ENCODE results near the gene ATP11A. TPM values are rescaled to one million over a fixed set of nuclear protein-coding genes. Genes with fewer than 3 reads are reported as not detected.

ATP11A gene
- total RNA-seq, 1 experiment from 2014 or later: 5.9 TPM

DNA sequence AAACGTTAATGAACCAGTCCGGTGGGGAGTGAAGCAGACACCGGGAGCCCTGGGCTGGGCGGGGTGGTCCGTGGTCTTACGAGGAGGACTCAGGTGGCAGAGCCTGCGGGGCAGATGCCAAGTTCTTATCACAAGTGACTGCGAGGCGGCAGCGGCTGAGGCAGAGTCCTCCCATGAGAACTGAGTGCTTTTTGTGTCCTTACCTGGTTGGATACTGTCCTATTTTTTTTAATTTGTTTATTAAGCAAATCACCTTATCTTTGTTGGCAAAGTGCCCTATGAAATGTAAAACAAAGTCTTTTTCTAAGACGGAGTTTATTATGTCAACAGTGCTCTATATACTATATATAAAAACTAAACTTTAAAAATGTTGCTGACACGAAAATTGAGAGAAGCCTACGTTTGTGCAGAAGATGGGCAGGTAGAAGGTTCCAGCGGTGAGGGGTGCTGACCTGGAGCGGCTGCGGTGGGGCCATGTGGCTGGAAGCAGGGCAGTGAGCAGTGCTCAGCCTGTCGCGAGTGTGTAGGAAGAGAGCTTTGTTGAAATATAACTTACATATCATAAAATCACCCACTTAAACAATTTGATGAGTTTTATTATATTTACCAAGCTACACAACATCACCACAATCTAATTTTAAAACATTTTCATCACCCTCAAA lies 82.2 kb downstream of the ATP11A start:
- DNase-seq (ENCODE audit: extremely low read depth, low read depth): no peak

DNA sequence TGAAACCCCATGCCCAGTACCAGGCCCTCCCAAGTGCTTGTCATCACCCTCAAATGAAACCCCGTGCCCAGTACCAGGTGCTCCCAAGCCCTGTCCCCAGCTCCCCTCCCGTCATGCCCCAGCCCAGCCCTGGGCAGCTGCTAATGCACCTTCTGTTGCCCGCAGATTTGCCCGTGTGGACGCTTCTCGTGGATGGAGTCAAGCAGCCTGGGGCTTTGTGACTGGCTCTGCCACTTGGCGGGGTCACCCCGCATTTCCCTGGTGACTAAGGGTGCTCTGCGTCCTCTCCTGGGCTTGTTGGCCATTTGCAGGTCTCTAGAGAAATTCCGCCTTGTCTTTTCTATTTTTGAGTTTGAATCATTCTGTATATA lies 82.7 kb downstream of the ATP11A start:
- DNase-seq (ENCODE audit: extremely low read depth, low read depth): no peak

GRCh38 chr13:112772929-112773328 lies 83.1 kb downstream of the ATP11A start:
- no peak for DNase-seq (ENCODE audit: extremely low read depth, low read depth)

DNA sequence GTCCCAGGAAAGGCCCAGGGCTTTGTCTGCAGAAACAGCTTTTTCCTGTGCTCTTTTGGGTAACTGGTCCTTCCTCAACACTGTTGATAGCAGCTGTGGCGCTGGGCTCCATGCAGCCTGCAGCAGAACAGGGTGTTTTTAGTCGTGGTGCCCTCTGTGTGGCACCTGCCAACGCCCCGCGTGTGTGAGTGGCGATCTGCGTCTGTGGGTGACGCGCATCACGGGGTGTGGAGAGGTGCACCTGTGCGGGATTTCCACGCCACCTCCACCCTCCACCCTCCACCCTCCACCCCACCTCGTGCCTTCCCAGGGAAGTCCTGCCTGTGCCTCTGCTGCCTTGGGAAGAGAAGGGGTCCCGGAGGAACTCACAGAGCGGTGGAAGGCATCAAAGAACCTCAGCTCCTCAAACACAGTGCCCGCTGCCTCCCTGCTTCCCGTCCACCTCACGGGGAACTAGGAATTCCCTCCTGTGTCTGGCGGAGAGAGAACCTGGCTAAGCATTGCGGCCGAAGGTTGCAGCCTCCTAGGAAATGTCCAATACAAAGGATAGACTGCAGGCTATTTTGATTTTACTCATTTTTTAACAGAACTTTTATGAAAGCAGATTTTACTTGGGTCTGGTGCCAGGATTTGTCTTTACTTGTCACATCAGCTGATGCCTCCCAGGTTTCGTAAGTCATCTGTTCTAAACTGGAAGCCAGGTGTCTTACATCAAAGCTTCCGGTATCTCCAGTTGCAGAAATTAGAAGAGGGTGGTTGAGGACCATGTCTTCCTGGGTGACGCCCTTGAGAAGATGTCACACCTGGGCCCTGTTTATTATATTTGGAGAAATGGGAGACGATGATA lies 84.0 kb downstream of the ATP11A start:
- no peak for DNase-seq (ENCODE audit: extremely low read depth, low read depth)

DNA sequence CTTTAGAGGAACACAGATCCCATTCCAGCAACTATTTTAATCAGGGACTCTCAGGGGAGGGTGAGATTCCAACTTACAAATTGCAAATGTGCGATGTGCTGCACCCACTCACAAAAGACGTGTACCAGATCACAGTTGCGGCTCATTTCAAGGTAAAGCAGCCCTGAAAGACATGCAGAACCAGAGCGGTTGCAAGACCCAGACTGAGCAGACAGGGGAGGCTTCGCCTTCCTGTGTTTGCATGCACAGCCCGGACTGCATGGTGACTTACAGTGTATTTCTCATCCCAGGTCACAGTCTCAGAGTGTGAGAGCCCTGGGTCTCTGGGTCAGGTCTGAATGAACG lies 84.6 kb downstream of the ATP11A start:
- no peak for DNase-seq (ENCODE audit: extremely low read depth, low read depth)

DNA sequence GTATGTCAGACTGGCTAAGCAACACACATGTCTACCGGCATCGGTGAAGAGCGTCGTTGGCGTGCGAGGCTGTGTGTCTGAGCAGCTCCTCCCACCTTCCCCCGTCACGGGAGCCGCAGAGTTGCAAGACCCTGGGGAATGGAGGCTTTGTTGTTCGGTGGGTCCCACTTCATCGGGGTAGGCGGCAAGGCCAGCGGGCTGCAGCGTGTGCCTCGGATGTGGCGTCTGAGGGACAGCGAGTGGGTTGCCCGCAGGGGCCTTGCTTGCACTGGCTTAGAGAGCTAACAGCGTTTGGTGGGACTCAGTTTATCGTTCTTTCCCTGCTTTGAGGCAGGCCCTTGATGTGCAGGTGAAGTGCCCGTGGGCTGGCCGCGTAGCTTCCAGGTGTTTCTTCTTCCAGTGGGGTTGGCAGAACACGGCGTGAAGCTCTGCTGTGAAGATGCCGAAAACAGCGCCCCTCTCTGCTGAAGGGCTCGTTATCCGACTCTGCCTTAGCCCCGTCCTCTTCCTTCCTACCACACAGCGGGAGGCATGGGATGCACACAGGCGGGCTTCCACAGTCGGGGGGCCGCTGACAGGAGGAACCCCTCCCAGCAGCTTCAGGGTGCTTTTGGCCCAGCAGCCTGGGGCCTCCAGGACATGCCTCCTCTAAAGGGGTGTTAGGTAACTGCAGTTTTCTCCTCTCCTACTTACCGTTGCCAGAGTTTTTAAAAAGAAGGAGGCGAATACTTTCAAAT lies 85.2 kb downstream of the ATP11A start:
- no peak for DNase-seq (ENCODE audit: extremely low read depth, low read depth)

DNA sequence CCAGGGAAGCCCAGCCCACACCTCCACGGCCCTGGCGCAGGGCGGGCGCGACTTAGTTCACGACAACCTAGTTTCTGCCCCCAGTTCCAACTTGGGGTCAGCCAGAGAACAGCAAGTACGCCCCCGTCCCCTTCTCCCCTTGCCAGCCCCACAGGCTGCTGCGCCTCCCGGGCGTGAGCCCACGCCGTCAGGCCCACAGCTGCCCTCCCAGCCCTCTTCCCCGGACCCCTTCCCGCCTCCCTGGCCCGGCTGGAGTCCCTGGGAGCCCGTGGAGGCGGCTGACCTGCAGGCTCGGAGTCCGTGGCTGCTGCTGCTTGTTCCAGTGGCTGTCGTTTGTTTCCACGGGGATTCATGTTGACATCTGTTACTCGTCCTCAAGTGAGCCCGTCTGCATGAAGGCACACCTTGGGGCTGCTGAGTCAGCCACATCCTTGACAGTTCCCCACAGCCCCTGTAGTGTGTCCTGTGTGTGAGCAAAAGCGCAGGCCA lies 86.0 kb downstream of the ATP11A start:
- DNase-seq (ENCODE audit: extremely low read depth, low read depth): no peak

- DNase-seq (ENCODE audit: extremely low read depth, low read depth): no peak
Measured at GRCh38 chr13:112776354-112776753, 86.5 kb downstream of the ATP11A start.

GRCh38 chr13:112776971-112777370 lies 87.1 kb downstream of the ATP11A start:
- DNase-seq (ENCODE audit: extremely low read depth, low read depth): no peak

GRCh38 chr13:112777637-112778406 lies 88.0 kb downstream of the ATP11A start:
- no peak for DNase-seq (ENCODE audit: extremely low read depth, low read depth)

DNA sequence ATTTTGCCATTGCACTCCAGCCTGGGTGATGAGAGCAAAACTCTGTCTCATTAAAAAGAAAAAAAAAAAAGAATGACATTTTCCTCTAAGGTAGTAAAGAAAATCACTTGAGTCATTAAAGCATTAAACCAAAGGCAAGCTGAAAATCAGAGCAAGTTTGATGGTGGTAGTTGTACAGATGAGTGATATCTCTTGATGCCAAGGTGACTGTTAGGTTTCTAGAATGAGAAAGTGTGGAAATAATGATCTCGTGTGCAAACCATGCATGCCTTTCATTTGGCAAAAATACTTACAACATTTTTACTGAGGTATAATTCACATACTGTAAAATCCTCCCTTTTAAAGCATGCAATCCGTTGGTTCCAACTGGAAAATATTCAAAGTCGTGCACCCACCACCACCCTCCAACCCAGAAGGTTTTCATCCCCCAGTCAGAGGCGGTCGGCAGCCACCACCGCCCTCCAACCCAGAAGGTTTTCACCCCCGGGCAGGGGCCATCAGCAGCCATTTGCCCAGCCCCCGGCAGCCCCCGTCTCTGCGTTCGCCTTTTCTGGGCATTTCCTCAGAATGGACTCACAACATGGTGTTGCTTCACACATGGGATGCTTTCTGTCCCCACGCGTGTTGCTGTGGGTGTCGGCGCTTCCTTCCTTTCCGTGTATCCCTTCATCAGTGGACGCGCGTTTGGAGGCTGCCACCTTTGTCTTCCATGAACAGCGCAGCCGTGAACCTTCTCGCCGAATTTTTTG lies 90.2 kb downstream of the ATP11A start:
- no peak for DNase-seq (ENCODE audit: extremely low read depth, low read depth)

DNA sequence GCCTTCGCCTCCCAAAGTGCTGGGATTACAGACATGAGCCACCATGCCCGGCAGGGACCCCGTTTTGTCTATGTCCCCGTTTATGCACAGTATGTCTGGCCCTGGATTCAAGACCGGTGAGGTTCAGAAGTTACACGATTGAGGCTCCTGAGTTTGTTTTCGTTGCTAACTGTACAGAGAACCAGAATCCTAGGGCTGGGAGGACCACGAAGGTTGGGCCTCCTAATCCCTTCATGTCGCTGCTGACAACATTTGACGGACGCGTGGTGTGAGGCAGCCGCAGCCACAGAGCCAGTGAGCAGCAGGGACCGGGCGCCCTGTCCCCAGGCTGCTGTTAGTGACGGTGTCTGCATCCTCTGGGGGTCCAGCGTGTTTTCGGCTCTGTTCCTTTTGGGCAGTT lies 91.4 kb downstream of the ATP11A start:
- DNase-seq (ENCODE audit: extremely low read depth, low read depth): no peak

DNA sequence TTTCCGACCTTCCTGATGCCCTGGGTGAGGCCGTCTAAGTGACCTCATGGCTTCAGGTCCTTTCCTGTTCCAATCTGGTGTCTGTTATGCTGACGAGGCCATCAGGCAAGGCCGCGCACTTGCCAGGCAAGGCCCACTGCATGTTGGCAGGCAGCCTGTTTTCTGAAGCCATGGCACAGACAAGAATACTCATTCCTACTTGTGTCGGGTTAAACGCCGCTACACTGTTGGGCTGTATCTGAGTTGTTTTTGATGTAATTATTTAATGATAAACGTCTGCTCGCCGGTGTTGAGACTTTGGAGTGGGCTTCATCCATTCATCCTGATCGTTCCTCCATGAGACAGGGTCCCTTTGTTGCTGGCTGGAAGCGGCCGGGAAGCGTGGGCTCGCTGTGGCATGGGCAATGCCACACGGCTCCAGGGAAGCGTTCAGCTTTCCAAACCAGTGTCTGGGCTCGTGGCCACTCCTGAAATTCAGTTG lies 92.1 kb downstream of the ATP11A start:
- DNase-seq (ENCODE audit: extremely low read depth, low read depth): no peak

GRCh38 chr13:112782429-112783010 lies 92.7 kb downstream of the ATP11A start:
- DNase-seq (ENCODE audit: extremely low read depth, low read depth): no peak

GRCh38 chr13:112783135-112783977 lies 93.5 kb downstream of the ATP11A start:
- DNase-seq (ENCODE audit: extremely low read depth, low read depth): no peak

DNA sequence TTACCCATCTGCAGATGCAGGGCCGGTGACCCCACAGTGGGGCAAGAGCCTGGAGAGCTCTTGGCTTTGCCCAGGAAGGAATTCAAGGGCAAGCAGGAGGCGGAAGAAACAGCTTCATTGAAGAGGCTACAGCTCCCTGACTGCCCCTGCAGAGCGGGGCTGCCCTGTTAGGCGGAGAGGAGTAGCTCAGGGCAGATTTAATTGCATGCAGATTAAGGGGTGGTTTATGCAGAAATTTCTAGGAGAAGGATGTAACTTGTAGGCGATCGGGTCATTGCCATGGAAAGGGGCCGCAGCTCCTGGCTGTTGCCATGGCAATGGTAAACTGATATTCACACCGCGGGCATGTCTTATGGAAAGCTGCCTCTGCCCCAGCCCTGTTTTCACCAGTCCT lies 94.1 kb downstream of the ATP11A start:
- DNase-seq (ENCODE audit: extremely low read depth, low read depth): no peak

- DNase-seq (ENCODE audit: extremely low read depth, low read depth): no peak
Measured at GRCh38 chr13:112784811-112785482, 95.1 kb downstream of the ATP11A start.

DNA sequence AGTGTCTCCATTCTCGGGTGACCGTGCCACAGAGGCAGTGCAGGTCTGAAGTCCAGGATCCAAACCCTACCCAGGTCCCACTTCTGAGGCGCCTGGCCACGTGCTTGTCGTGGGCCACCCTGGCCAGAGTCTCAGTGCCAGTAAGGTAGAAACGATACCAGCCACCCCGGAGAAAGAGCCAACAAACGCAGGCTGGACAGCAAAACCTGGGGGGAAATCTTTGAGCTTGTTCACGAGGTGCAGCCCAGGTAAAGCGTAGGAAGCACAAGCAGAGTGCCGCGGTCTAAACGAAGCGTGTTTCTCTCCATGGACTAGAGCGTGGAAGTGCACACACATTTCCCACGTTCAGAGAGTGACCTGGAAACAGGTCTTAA lies 95.6 kb downstream of the ATP11A start:
- DNase-seq (ENCODE audit: extremely low read depth, low read depth): no peak

Measured in NCI-H460 (cell line).